Endothelial cell of umbilical vein (primary cell): ENCODE measurements around the gene ASB1. TPM values are rescaled to one million over a fixed set of nuclear protein-coding genes. Genes with fewer than 3 reads are reported as not detected.

ENCODE experiments used
- BruUV-seq: library from RNA; stranded (reverse); fragments of 400-500 nt; replicated peaks from 2 replicates; lab custom pipeline; 2021; lab: Mats Ljungman, UMichigan
- CTCF ChIA-PET: fragments of 300-600, 350-600 bp; sonication (Branson Sonifier 250); formaldehyde crosslinking; loops from one replicate; lab custom pipeline; 2021; ENCODE audit warnings: antibody characterized with exemption, inconsistent platforms; lab: Charles Lee
- POLR2A ChIA-PET: fragments of 300-600, 350-600 bp; sonication (Branson Sonifier 250); formaldehyde crosslinking; loops from one replicate; lab custom pipeline; 2021; ENCODE audit warnings: antibody characterized with exemption, inconsistent platforms; lab: Charles Lee
- DNase-seq: peaks from one replicate; pipeline ENCODE4 v3.0.0-alpha.2; 2011; ENCODE audit warnings: low read depth, low spot score
- FAIRE-seq: peaks from 2 replicates; lab custom pipeline; 2011; peaks lifted over from hg19 to GRCh38; lab: Jason Lieb, UNC
- H2AFZ ChIP-seq: 2 replicates; pipeline ENCODE4 v1.6.0; 2012; ENCODE audit warnings: low read depth, low read length, control low read depth, inconsistent platforms
- H3K27ac ChIP-seq: 2 replicates; pipeline ENCODE4 v1.5.1; 2011; ENCODE audit warnings: low read depth, mild to moderate bottlenecking, control low read depth, low read length, moderate library complexity; ENCODE audit not compliant: insufficient read depth
- H3K27me3 ChIP-seq, 2 experiments: 2 replicates each; pipeline versions ENCODE4 v1.6.0 to v1.6.1; 2011; ENCODE audit warnings: low read length in 2 of 2, mixed read lengths in 1 of 2; ENCODE audit not compliant: control insufficient read depth in 2 of 2, insufficient read depth in 2 of 2
- H3K36me3 ChIP-seq, 2 experiments: 2 replicates in 1 of 2; 3 replicates in 1 of 2; pipeline ENCODE4 v1.5.1; 2011; ENCODE audit warnings: low read length in 2 of 2, mild to moderate bottlenecking in 1 of 2, moderate library complexity in 1 of 2; ENCODE audit not compliant: control insufficient read depth in 2 of 2, insufficient read depth in 2 of 2; ENCODE audit errors: extremely low read depth in 1 of 2
- H3K4me1 ChIP-seq: 3 replicates; pipeline ENCODE4 v1.5.1; 2011; ENCODE audit warnings: mild to moderate bottlenecking, low read length; ENCODE audit not compliant: control insufficient read depth, insufficient read depth; ENCODE audit errors: extremely low read depth
- H3K4me2 ChIP-seq: 2 replicates; pipeline ENCODE4 v1.6.1; 2011; ENCODE audit warnings: low read length, control low read depth, mixed read lengths; ENCODE audit not compliant: insufficient read depth
- H3K4me3 ChIP-seq, 3 experiments: fragments of 200-600 bp in 1 of 3; sonication (generic), shearing (Covaris generic) in 1 of 3; replicated peaks in 1 of 3; 2 replicates each; pipeline ENCODE4 v1.5.1; 2011 to 2016; ENCODE audit warnings: control low read depth in 3 of 3, low read length in 3 of 3, mild to moderate bottlenecking in 2 of 3, inconsistent platforms in 1 of 3, low read depth in 1 of 3, moderate library complexity in 1 of 3; ENCODE audit not compliant: insufficient read depth in 1 of 3
- H3K79me2 ChIP-seq: 2 replicates; pipeline ENCODE4 v1.6.0; 2012; ENCODE audit warnings: low read length, inconsistent platforms; ENCODE audit not compliant: control insufficient read depth, insufficient read depth
- H3K9ac ChIP-seq: replicated peaks from 2 replicates; pipeline ENCODE3; 2011; ENCODE audit warnings: low read length, control low read depth; ENCODE audit not compliant: insufficient read depth; ENCODE audit errors: extremely low read depth
- H3K9me1 ChIP-seq: replicated peaks from 3 replicates; pipeline ENCODE4 v1.6.0; 2011; ENCODE audit warnings: mild to moderate bottlenecking, low read length; ENCODE audit not compliant: control insufficient read depth, insufficient read depth; ENCODE audit errors: extremely low read depth
- H3K9me3 ChIP-seq: replicated peaks from 2 replicates; pipeline ENCODE4 v1.5.1; 2012; ENCODE audit warnings: low read length, inconsistent platforms; ENCODE audit not compliant: control insufficient read depth, insufficient read depth
- H4K20me1 ChIP-seq: replicated peaks from 2 replicates; pipeline ENCODE3; 2011; ENCODE audit warnings: mild to moderate bottlenecking, low read length; ENCODE audit not compliant: control insufficient read depth, insufficient read depth; ENCODE audit errors: extremely low read depth
- EZH2 ChIP-seq: IDR thresholded peaks from 2 replicates; pipeline ENCODE4 v1.6.1; 2012; ENCODE audit warnings: borderline replicate concordance, low read depth, mild to moderate bottlenecking, moderate library complexity, low read length, inconsistent platforms; ENCODE audit not compliant: severe bottlenecking
- FOS ChIP-seq: IDR thresholded peaks from 2 replicates; pipeline ENCODE4 v1.6.1; 2011; ENCODE audit warnings: mild to moderate bottlenecking, low read length, moderate library complexity, borderline replicate concordance; ENCODE audit not compliant: insufficient read depth
- GATA2 ChIP-seq: IDR thresholded peaks from 2 replicates; pipeline ENCODE4 v1.7.0; 2011; ENCODE audit warnings: low read depth, mild to moderate bottlenecking, moderate library complexity, mixed read lengths, low read length; ENCODE audit not compliant: insufficient read length, insufficient read depth
- JUN ChIP-seq: IDR thresholded peaks from 2 replicates; pipeline ENCODE4 v1.6.1; 2011; ENCODE audit warnings: borderline replicate concordance, low read depth; ENCODE audit not compliant: insufficient read length, insufficient read depth
- MAX ChIP-seq: IDR thresholded peaks from 2 replicates; pipeline ENCODE4 v1.6.1; 2011; ENCODE audit not compliant: insufficient read depth, insufficient read length
- MYC ChIP-seq: IDR thresholded peaks from one replicate; pipeline ENCODE4 v1.6.1; 2011; ENCODE audit warnings: mild to moderate bottlenecking, low read depth, low read length
- POLR2A ChIP-seq: IDR thresholded peaks from 2 replicates; pipeline ENCODE4 v1.6.1; 2012; ENCODE audit warnings: low read depth, mild to moderate bottlenecking, control low read depth, low read length
- POLR2AphosphoS5 ChIP-seq: IDR thresholded peaks from 2 replicates; pipeline ENCODE4 v1.6.1; 2012; ENCODE audit warnings: low read depth, mild to moderate bottlenecking, control low read depth, low read length, moderate library complexity; ENCODE audit not compliant: insufficient read depth
- dilution Hi-C: fragments of 300-500 bp; cut with MboI; formaldehyde crosslinking; loops from one replicate; pipeline ENCODE4 v1.15.0; 2019; ENCODE audit warnings: low sequenced_read_pairs; ENCODE audit not compliant: extremely low pct_ligation_motif_present
- intact Hi-C: fragments of 100-400 bp; cut with micrococcal nuclease; formaldehyde crosslinking; loops from one replicate; pipeline ENCODE4 v1.10.0; 2022
- polyA plus RNA-seq, 4 experiments: library from polyadenylated mRNA; depleted of rRNA in 3 of 4; stranded (reverse) in 3 of 4; unstranded in 1 of 4; fragments of >200 nt; gene quantifications; 2 replicates each; pipeline versions ENCODE4 v1.2.1 to v1.2.3, GENCODE V29; 2011 to 2012; ENCODE audit warnings: missing spikeins in 1 of 4
- total RNA-seq: library from RNA; stranded (reverse); gene quantifications from 2 replicates; pipeline ENCODE4 v1.2.3, GENCODE V29; 2021
- TF ChIP-seq, protein P1 (sequence below), 2 donors: IDR thresholded peaks; 1 replicate in 1 of 2; 2 replicates in 1 of 2; pipeline ENCODE4 v1.5.1; 2011; ENCODE audit warnings: low read length in 2 of 2, mild to moderate bottlenecking in 2 of 2, moderate library complexity in 2 of 2, control low read depth in 1 of 2, inconsistent platforms in 1 of 2, low read depth in 1 of 2; ENCODE audit not compliant: insufficient read depth in 1 of 2; ENCODE audit errors: extremely low read depth in 1 of 2

The ASB1 gene
- total and polyA plus RNA-seq, 2 donors (not counting 3 experiments of a cell fraction or from before 2014, with no cell fraction given), result 12.3 to 16.2 TPM

DNA sequence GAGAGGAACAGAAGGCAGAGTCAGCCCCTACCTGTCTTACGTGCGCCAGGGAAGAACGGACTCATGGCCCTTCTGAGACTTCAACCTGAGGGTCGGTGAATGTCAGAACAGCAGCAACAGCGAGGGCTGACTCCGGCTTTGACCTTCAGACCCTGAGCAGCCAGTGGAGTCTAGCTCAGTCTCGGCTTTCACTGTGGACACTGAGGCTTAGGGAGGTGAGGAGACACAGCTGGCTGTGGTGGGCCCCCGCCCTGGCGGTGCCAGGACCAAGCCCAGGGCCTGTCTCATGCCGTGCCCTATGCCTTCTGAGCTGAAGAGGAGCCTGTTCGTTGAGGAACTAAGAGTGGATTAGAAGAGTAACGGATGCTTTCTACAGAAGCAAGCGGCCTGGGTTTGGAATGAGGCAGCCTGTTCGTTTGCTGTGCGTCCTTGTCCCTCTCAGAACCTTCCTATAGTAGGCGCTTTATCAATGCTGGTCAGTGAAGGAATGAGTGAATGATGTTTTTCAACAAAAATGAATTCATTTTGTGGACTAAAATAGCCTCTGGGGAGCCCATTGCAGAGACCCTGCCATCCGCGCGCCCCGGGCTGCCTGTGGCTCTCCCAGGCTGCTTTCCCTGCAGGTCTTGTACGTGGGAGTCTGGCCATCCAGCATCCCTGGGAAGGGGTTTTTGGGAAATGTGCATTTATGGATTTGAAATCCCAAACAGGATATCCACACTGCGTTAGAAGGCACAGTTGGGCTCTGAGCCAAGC is 38.9 kb downstream of the ASB1 start:
- FAIRE-seq (no peak), DNase-seq (no peak)
- POLR2A ChIA-PET, result no interaction called here
- no peaks in the 10 kb centered on the region for H3K9me1 ChIP-seq
- H3K79me2 ChIP-seq, result no peaks in the 10 kb centered on the region
- no peaks in the 10 kb centered on the region for H4K20me1 ChIP-seq
- no TSS peak for BruUV-seq
- H3K9me3 ChIP-seq, result no peaks in the 10 kb centered on the region
- no peaks in the 10 kb centered on the region for H3K4me1 ChIP-seq
- no peak for TF ChIP-seq GATA2
- TF ChIP-seq POLR2A, result no peak
- no peak for TF ChIP-seq POLR2AphosphoS5
- TF ChIP-seq MAX, result no peak
- TF ChIP-seq EZH2, result no peak
- TF ChIP-seq JUN, result no peak
- TF ChIP-seq FOS, result no peak
- no peak for TF ChIP-seq MYC
- TF ChIP-seq, protein P1, sequence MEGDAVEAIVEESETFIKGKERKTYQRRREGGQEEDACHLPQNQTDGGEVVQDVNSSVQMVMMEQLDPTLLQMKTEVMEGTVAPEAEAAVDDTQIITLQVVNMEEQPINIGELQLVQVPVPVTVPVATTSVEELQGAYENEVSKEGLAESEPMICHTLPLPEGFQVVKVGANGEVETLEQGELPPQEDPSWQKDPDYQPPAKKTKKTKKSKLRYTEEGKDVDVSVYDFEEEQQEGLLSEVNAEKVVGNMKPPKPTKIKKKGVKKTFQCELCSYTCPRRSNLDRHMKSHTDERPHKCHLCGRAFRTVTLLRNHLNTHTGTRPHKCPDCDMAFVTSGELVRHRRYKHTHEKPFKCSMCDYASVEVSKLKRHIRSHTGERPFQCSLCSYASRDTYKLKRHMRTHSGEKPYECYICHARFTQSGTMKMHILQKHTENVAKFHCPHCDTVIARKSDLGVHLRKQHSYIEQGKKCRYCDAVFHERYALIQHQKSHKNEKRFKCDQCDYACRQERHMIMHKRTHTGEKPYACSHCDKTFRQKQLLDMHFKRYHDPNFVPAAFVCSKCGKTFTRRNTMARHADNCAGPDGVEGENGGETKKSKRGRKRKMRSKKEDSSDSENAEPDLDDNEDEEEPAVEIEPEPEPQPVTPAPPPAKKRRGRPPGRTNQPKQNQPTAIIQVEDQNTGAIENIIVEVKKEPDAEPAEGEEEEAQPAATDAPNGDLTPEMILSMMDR (IDR thresholded peaks at IDR 0.05; ENCODE audit: extremely low read depth in 1 of 2, insufficient read depth in 1 of 2, low read depth in 1 of 2, low read length in 2 of 2), result no peak
- dilution Hi-C loops (loop anchor here (25.0 kb wide), 1 partner anchor 103 kb away; no protein-coding TSS in a partner anchor), intact Hi-C loops (no loop called here)
- CTCF ChIA-PET, result interaction anchor here (0.6 to 5.1 kb wide), 5 partner anchors 13 to 542 kb away, joined by 3 to 82 read pairs (median 5); no protein-coding TSS in a partner anchor
- no peak overlapping the region for H3K4me3 ChIP-seq
- H2AFZ ChIP-seq, result no peak overlapping the region
- no peak overlapping the region for H3K4me2 ChIP-seq
- no peaks in the 10 kb centered on the region for H3K36me3 ChIP-seq
- H3K9ac ChIP-seq, result no peak overlapping the region
- H3K27ac ChIP-seq, result no peak overlapping the region
- no peaks in the 10 kb centered on the region for H3K27me3 ChIP-seq
